Mesothelial cell of epicardium (in vitro differentiated cells): ENCODE results near the gene LTA4H. TPM values are rescaled to one million over a fixed set of nuclear protein-coding genes. Genes with fewer than 3 reads are reported as not detected.

Experiments
- DNase-seq, 2 experiments: peaks; one replicate each; pipeline ENCODE4 v3.0.0; 2021; ENCODE audit warnings: low spot score in 2 of 2; ENCODE audit not compliant: unreplicated experiment in 2 of 2
- H3K27ac Mint-ChIP-seq: 2 replicates; pipeline ENCODE4 v1.8.0; 2021; ENCODE audit warnings: mixed read lengths
- H3K27me3 Mint-ChIP-seq: 2 replicates; pipeline ENCODE4 v1.8.0; 2021; ENCODE audit warnings: low read depth, mixed read lengths
- H3K36me3 Mint-ChIP-seq: 2 replicates; pipeline ENCODE4 v1.8.0; 2021; ENCODE audit warnings: mixed read lengths
- H3K4me1 Mint-ChIP-seq: 2 replicates; pipeline ENCODE4 v1.8.0; 2021; ENCODE audit warnings: mixed read lengths
- H3K4me3 Mint-ChIP-seq: 2 replicates; pipeline ENCODE4 v1.8.0; 2021; ENCODE audit warnings: mild to moderate bottlenecking, moderate library complexity, mixed read lengths
- H3K9me3 Mint-ChIP-seq: 2 replicates; pipeline ENCODE4 v1.8.0; 2021; ENCODE audit warnings: mixed read lengths
- total RNA-seq: library from RNA; stranded (reverse); gene quantifications from 3 replicates; pipeline ENCODE4 v1.2.1, GENCODE V29; 2021
- TF ChIP-seq, protein P1 (sequence below): fragments of 200-600 bp; sonication (generic); IDR thresholded peaks from one replicate; pipeline ENCODE4 v1.5.0; 2021; ENCODE audit warnings: antibody characterized with exemption; ENCODE audit not compliant: unreplicated experiment

The LTA4H gene
- total RNA-seq, 1 donor from 2014 or later, result 95.5 TPM

- H3K36me3 Mint-ChIP-seq, result peaks cover 22% of the 10 kb centered on the region
Measured at GRCh38 chr12:96025518-96025917, 9.9 kb downstream of the LTA4H start.

GRCh38 chr12:96020314-96021003 is 14.9 kb downstream of the LTA4H start:
- peaks cover 25% of the 10 kb centered on the region for H3K36me3 Mint-ChIP-seq
- TF ChIP-seq, protein P1, sequence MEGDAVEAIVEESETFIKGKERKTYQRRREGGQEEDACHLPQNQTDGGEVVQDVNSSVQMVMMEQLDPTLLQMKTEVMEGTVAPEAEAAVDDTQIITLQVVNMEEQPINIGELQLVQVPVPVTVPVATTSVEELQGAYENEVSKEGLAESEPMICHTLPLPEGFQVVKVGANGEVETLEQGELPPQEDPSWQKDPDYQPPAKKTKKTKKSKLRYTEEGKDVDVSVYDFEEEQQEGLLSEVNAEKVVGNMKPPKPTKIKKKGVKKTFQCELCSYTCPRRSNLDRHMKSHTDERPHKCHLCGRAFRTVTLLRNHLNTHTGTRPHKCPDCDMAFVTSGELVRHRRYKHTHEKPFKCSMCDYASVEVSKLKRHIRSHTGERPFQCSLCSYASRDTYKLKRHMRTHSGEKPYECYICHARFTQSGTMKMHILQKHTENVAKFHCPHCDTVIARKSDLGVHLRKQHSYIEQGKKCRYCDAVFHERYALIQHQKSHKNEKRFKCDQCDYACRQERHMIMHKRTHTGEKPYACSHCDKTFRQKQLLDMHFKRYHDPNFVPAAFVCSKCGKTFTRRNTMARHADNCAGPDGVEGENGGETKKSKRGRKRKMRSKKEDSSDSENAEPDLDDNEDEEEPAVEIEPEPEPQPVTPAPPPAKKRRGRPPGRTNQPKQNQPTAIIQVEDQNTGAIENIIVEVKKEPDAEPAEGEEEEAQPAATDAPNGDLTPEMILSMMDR, result no peak
- no peak overlapping the region for H3K4me3 Mint-ChIP-seq
- H3K9me3 Mint-ChIP-seq, result no peaks in the 10 kb centered on the region
- no peak for DNase-seq
- H3K27ac Mint-ChIP-seq, result no peak overlapping the region
- H3K4me1 Mint-ChIP-seq, result no peaks in the 10 kb centered on the region
- no peaks in the 10 kb centered on the region for H3K27me3 Mint-ChIP-seq

More at GRCh38 chr12:96025518-96025917, 9.9 kb downstream of the LTA4H start:
- Mint-ChIP-seq H3K4me3 (no peak overlapping the region), H3K27me3 (no peaks in the 10 kb centered on the region), H3K4me1 (no peaks in the 10 kb centered on the region), H3K9me3 (no peaks in the 10 kb centered on the region), H3K27ac (no peak overlapping the region)
- DNase-seq, result no peak
- TF ChIP-seq, protein P1, result no peak

DNA sequence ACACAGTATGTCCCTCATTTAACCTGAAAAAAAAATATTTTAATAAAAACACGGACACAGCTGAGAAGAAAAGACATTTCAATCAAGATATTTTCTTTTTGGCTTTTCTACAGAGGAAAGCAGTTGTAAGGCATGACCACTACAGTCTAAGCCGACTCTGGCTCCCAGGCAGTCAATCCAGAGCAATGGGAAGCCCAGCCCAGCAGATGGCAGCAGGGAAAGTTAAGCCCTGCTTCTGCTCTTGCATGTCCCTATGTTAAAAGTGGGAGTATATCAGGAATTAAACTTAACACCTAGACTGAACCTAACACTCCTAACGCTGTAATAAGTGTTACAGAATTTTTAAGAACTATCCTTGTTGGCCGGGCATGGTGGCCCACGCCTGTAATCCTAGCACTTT is 19.7 kb downstream of the LTA4H start:
- TF ChIP-seq, protein P1, result no peak
- DNase-seq, result no peak
- no peak overlapping the region for H3K27ac Mint-ChIP-seq
- no peak overlapping the region for H3K4me3 Mint-ChIP-seq
- H3K27me3 Mint-ChIP-seq, result no peaks in the 10 kb centered on the region
- no peaks in the 10 kb centered on the region for H3K4me1 Mint-ChIP-seq
- no peaks in the 10 kb centered on the region for H3K9me3 Mint-ChIP-seq
- H3K36me3 Mint-ChIP-seq, result peaks cover 24% of the 10 kb centered on the region

- no peaks in the 10 kb centered on the region for H3K4me1 Mint-ChIP-seq
- DNase-seq, result no peak
- TF ChIP-seq, protein P1, result no peak
- H3K36me3 Mint-ChIP-seq, result peaks cover 24% of the 10 kb centered on the region
- no peak overlapping the region for H3K4me3 Mint-ChIP-seq
- no peak overlapping the region for H3K27ac Mint-ChIP-seq
- H3K9me3 Mint-ChIP-seq, result no peaks in the 10 kb centered on the region
- H3K27me3 Mint-ChIP-seq, result no peaks in the 10 kb centered on the region
Measured at GRCh38 chr12:96014943-96015599, 20.3 kb downstream of the LTA4H start.

- H3K27me3 Mint-ChIP-seq, result no peaks in the 10 kb centered on the region
- peaks cover 29% of the 10 kb centered on the region for H3K36me3 Mint-ChIP-seq
- no peak for DNase-seq
- no peaks in the 10 kb centered on the region for H3K9me3 Mint-ChIP-seq
- no peak overlapping the region for H3K4me3 Mint-ChIP-seq
- TF ChIP-seq, protein P1, result no peak
- no peak overlapping the region for H3K27ac Mint-ChIP-seq
- H3K4me1 Mint-ChIP-seq, result no peaks in the 10 kb centered on the region
Measured at GRCh38 chr12:96007729-96008128, 27.7 kb downstream of the LTA4H start.
